Left colon (tissue), 2 donors: Measurements from ENCODE around the gene ETFA. TPM values are rescaled to one million over a fixed set of nuclear protein-coding genes. Genes with fewer than 3 reads are reported as not detected.
A peak's percentile ranks its signal among the peaks of the same experiment; 100 is the strongest.

Experiments used
- ATAC-seq: fragments of 200-7000 bp; cut with Tn5 transposase; one replicate; pipeline ENCODE4 v1.9.1; 2020; ENCODE audit warnings: mild to moderate bottlenecking, moderate library complexity
- DNase-seq, 2 donors: peaks; one replicate each; pipeline ENCODE4 v3.0.0-alpha.2; 2020
- intact Hi-C, 2 donors: fragments of 100-400 bp; cut with DNase I in 1 of 2; cut with micrococcal nuclease in 1 of 2; formaldehyde crosslinking; loops; one replicate each; pipeline versions ENCODE4 v1.11.2 to v1.14.0; 2022; cut with DNase I, micrococcal nuclease
- total RNA-seq, 2 donors: library from RNA; stranded (reverse); fragmentation: NEBNext Ultra II Directional; extraction: Animal tissue kit (Norgen Biotek cat#: 25700); gene quantifications; one replicate each; pipeline ENCODE4 v1.2.1, GENCODE V29; 2021
- donor health status: DM: no; HTN: no; CAD: no.
- donor health status: DM: yes; HTN: yes; CAD: no.

The ETFA gene
- total RNA-seq, 2 donors from 2014 or later = 271 to 289 TPM

- ATAC-seq (peak; percentile 54), DNase-seq (peak; percentile 75 to 78)
- intact Hi-C loops = no loop called here
Measured at GRCh38 chr15:76206325-76206976, 104.8 kb downstream of the ETFA start.

- intact Hi-C loops = no loop called here
- DNase-seq = no peak
Measured at GRCh38 chr15:76204916-76205460, 106.3 kb downstream of the ETFA start.

GRCh38 chr15:76204109-76204845 lies 107.0 kb downstream of the ETFA start:
- no peak for ATAC-seq
- DNase-seq = no peak
- intact Hi-C loops = no loop called here

More at GRCh38 chr15:76204916-76205460, 106.3 kb downstream of the ETFA start:
- no peak for ATAC-seq

- DNase-seq (no peak), ATAC-seq (no peak)
- intact Hi-C loops = no loop called here
Measured at GRCh38 chr15:76203346-76204108, 107.7 kb downstream of the ETFA start.

- intact Hi-C loops = no loop called here
- ATAC-seq (no peak), DNase-seq (peak in 1 of 2 donors; percentile 21)
Measured at GRCh38 chr15:76201536-76202255, 109.6 kb downstream of the ETFA start.

- DNase-seq (peak in 1 of 2 donors; percentile 18), ATAC-seq (no peak)
- intact Hi-C loops = no loop called here
Measured at GRCh38 chr15:76200641-76201105, 110.6 kb downstream of the ETFA start.

GRCh38 chr15:76200083-76200465 lies 111.2 kb downstream of the ETFA start:
- intact Hi-C loops = no loop called here
- DNase-seq (no peak), ATAC-seq (no peak)

GRCh38 chr15:76199106-76200082 lies 111.9 kb downstream of the ETFA start:
- no peak for DNase-seq
- ATAC-seq = no peak
- intact Hi-C loops = loop anchor here in 1 of 2 donors (10.0 kb wide), 1 partner anchor 665 kb away; no protein-coding TSS in a partner anchor

GRCh38 chr15:76198456-76199105 lies 112.7 kb downstream of the ETFA start:
- ATAC-seq (no peak), DNase-seq (no peak)
- intact Hi-C loops = loop anchor here in 1 of 2 donors (10.0 kb wide), 1 partner anchor 666 kb away; no protein-coding TSS in a partner anchor

GRCh38 chr15:76197703-76198455 lies 113.4 kb downstream of the ETFA start:
- peak; percentile 53 for ATAC-seq
- no peak for DNase-seq
- intact Hi-C loops = loop anchor here in 1 of 2 donors (10.0 kb wide), 1 partner anchor 667 kb away; no protein-coding TSS in a partner anchor

- ATAC-seq (peak; percentile 91), DNase-seq (peak; percentile 77 to 85)
- intact Hi-C loops = loop anchor here in 1 of 2 donors (10.0 kb wide), 1 partner anchor 668 kb away; no protein-coding TSS in a partner anchor
Measured at GRCh38 chr15:76196269-76197231, 114.7 kb downstream of the ETFA start.

GRCh38 chr15:76195506-76196268 lies 115.6 kb downstream of the ETFA start:
- intact Hi-C loops = loop anchor here in 1 of 2 donors (10.0 kb wide), 1 partner anchor 669 kb away; no protein-coding TSS in a partner anchor
- DNase-seq = no peak
- no peak for ATAC-seq

- intact Hi-C loops = loop anchor here in 1 of 2 donors (10.0 kb wide), 1 partner anchor 671 kb away; no protein-coding TSS in a partner anchor
- DNase-seq (no peak), ATAC-seq (no peak)
Measured at GRCh38 chr15:76193934-76194333, 117.3 kb downstream of the ETFA start.

GRCh38 chr15:76192715-76193114 lies 118.6 kb downstream of the ETFA start:
- intact Hi-C loops = loop anchor here in 1 of 2 donors (10.0 kb wide), 1 partner anchor 672 kb away; no protein-coding TSS in a partner anchor
- no peak for ATAC-seq
- no peak for DNase-seq
